HepG2 (cell line): Measurements from ENCODE around the gene CRLF3. TPM values are rescaled to one million over a fixed set of nuclear protein-coding genes. Genes with fewer than 3 reads are reported as not detected.

Source experiments
- CREM ChIP-seq, 2 experiments: sonication (generic) in 1 of 2; formaldehyde crosslinking in 1 of 2; IDR thresholded peaks; 2 replicates each; pipeline versions ENCODE4 v1.4.0 to v1.6.1; 2016 to 2020; ENCODE audit warnings: antibody characterized with exemption in 1 of 2, mild to moderate bottlenecking in 1 of 2, missing genetic modification reagents in 1 of 2
- ERF ChIP-seq: IDR thresholded peaks from 2 replicates; pipeline ENCODE4 v1.6.1; 2018; ENCODE audit warnings: missing biosample characterization, missing genetic modification reagents
- GFI1 ChIP-seq: sonication (generic); formaldehyde crosslinking; IDR thresholded peaks from 2 replicates; pipeline ENCODE4 v1.5.0; 2020; ENCODE audit warnings: missing genetic modification reagents, mild to moderate bottlenecking, borderline replicate concordance
- JUNB ChIP-seq: sonication (generic); formaldehyde crosslinking; IDR thresholded peaks from 2 replicates; pipeline ENCODE4 v1.8.0; 2022; ENCODE audit warnings: missing genetic modification reagents, mild to moderate bottlenecking, borderline replicate concordance
- KMT2A ChIP-seq: sonication (generic); formaldehyde crosslinking; IDR thresholded peaks from 2 replicates; pipeline ENCODE4 v1.4.0; 2020; ENCODE audit warnings: missing genetic modification reagents
- MEIS2 ChIP-seq: sonication (generic); formaldehyde crosslinking; IDR thresholded peaks from 2 replicates; pipeline ENCODE4 v1.9.0; 2021; ENCODE audit warnings: mild to moderate bottlenecking, missing genetic modification reagents
- MYNN ChIP-seq: sonication (generic); formaldehyde crosslinking; IDR thresholded peaks from 2 replicates; pipeline ENCODE4 v1.4.0; 2020; ENCODE audit warnings: mild to moderate bottlenecking, low read depth, missing genetic modification reagents
- POLR2G ChIP-seq: fragments of 200-400 bp; formaldehyde crosslinking; IDR thresholded peaks from 2 replicates; pipeline ENCODE4 v1.6.1; 2018; ENCODE audit warnings: mild to moderate bottlenecking, low read depth, low read length, moderate library complexity
- RXRA ChIP-seq: sonication (generic); formaldehyde crosslinking; IDR thresholded peaks from 2 replicates; pipeline ENCODE4 v1.5.1; 2020; ENCODE audit warnings: missing genetic modification reagents
- SIN3A ChIP-seq: IDR thresholded peaks from 2 replicates; pipeline ENCODE4 v1.6.1; 2011; ENCODE audit warnings: low read depth, mild to moderate bottlenecking, control low read depth, low read length, borderline replicate concordance
- SMAD9 ChIP-seq: sonication (generic); formaldehyde crosslinking; IDR thresholded peaks from 2 replicates; pipeline ENCODE4 v1.5.1; 2020; ENCODE audit warnings: mild to moderate bottlenecking, missing genetic modification reagents
- SP2 ChIP-seq: sonication (generic); formaldehyde crosslinking; IDR thresholded peaks from 2 replicates; pipeline ENCODE4 v1.5.1; 2020; ENCODE audit warnings: mild to moderate bottlenecking, missing genetic modification reagents
- TGIF2 ChIP-seq: IDR thresholded peaks from 2 replicates; pipeline ENCODE4 v1.6.1; 2016; ENCODE audit warnings: control low read depth, missing compliant biosample characterization
- TSC22D2 ChIP-seq: sonication (generic); formaldehyde crosslinking; IDR thresholded peaks from 2 replicates; pipeline ENCODE4 v1.5.1; 2020; ENCODE audit warnings: missing genetic modification reagents, mild to moderate bottlenecking, borderline replicate concordance
- ZEB1 ChIP-seq: IDR thresholded peaks from 2 replicates; pipeline ENCODE4 v1.6.1; 2012; ENCODE audit warnings: mild to moderate bottlenecking, low read depth, inconsistent platforms; ENCODE audit not compliant: insufficient replicate concordance
- ZMYM4 ChIP-seq: sonication (generic); formaldehyde crosslinking; IDR thresholded peaks from 2 replicates; pipeline ENCODE4 v1.8.1; 2023; ENCODE audit warnings: mild to moderate bottlenecking, missing genetic modification reagents
- ZNF329 ChIP-seq: sonication (generic); formaldehyde crosslinking; IDR thresholded peaks from 2 replicates; pipeline ENCODE4 v1.9.0; 2021; ENCODE audit warnings: low read depth, mild to moderate bottlenecking, missing genetic modification reagents
- ZNF552 ChIP-seq: sonication (generic); formaldehyde crosslinking; IDR thresholded peaks from 2 replicates; pipeline ENCODE4 v1.9.0; 2022; ENCODE audit warnings: missing genetic modification reagents, mild to moderate bottlenecking, borderline replicate concordance
- ZNF564 ChIP-seq: sonication (generic); formaldehyde crosslinking; IDR thresholded peaks from 2 replicates; pipeline ENCODE4 v1.8.1; 2023; ENCODE audit warnings: mild to moderate bottlenecking, missing genetic modification reagents
- polyA plus RNA-seq, 8 experiments: library from polyadenylated mRNA; depleted of rRNA in 3 of 8; stranded (reverse) in 7 of 8; unstranded in 1 of 8; fragments of >200 nt; fragmentation: Illumina TruSeq in 4 of 8; extraction: Trizol in 4 of 8; gene quantifications; 2 replicates each; pipeline versions ENCODE4 v1.2.1 to v1.2.3, GENCODE V29; 2011 to 2016; ENCODE audit warnings: low read depth in 4 of 8, missing spikeins in 1 of 8, mixed read lengths in 1 of 8; ENCODE audit not compliant: insufficient read depth in 1 of 8
- total RNA-seq, 5 experiments: library from RNA; depleted of rRNA; stranded (reverse); fragments of >200 nt; fragmentation: Illumina TruSeq; extraction: Trizol; gene quantifications; 2 replicates each; pipeline ENCODE4 v1.2.3, GENCODE V29; 2016; ENCODE audit warnings: low read depth in 1 of 5
- TF ChIP-seq, protein P1 (sequence below): sonication (generic); formaldehyde crosslinking; IDR thresholded peaks from 2 replicates; pipeline ENCODE4 v1.8.0; 2022; ENCODE audit warnings: mild to moderate bottlenecking, missing genetic modification reagents; ENCODE audit not compliant: insufficient replicate concordance
- TF ChIP-seq, protein P2 (sequence below): sonication (generic); formaldehyde crosslinking; IDR thresholded peaks from 2 replicates; pipeline ENCODE4 v1.5.1; 2020; ENCODE audit warnings: mild to moderate bottlenecking, missing genetic modification reagents, moderate library complexity
- TF ChIP-seq, protein P3 (sequence below): sonication (generic); formaldehyde crosslinking; conservative IDR thresholded peaks from 2 replicates; pipeline ENCODE4 v1.8.0; 2022; ENCODE audit warnings: low read depth, missing genetic modification reagents
- TF ChIP-seq, protein P4 (sequence below): IDR thresholded peaks from 2 replicates; pipeline ENCODE4 v1.6.1; 2012; ENCODE audit warnings: low read depth, low read length, improper control_type of control experiment

Gene CRLF3
- total and polyA plus RNA-seq, 2 of the 13 experiments (the other 11 are each of a cell fraction or from before 2014, with no cell fraction given) = 6.4 to 9.1 TPM

DNA sequence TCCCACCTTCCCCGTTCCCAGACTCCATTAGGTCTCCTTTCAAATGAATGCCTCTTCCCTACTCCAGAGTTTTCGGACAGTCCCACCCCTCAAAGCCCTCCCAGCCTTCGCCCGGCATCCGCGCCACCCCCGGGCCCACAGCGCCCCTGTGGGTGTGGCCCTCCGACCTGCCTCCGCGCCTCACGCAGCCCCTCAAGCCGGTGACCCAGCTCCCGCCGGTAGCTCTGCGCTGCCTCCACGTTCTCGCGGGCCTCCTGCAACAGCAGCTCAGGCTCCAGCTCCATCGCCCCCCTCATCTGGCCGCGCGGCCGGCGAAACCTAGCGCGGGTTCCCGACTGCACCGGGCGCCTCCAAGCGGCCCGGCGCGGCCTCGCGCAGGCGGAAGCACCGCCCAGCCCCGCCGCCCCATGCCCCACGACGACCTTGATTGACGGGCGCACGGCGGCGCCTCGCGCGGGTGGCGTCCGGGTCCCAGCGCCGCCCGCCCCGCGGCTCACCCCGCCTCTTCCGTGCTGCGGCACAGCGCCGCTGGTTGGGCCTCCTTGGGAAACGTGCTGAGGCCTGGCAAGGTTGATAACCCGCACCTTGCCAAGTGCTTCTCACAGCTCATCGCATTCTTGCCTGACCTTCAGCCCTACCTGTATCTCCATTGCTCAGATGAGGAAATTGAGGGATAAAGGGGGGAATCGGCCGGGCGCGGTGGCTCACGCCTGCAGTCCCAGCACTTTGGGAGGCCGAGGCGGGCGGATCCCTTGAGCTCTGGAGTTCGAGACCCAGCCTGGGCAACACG, at the start of gene CRLF3 (continued):
- TF ChIP-seq, protein P1, sequence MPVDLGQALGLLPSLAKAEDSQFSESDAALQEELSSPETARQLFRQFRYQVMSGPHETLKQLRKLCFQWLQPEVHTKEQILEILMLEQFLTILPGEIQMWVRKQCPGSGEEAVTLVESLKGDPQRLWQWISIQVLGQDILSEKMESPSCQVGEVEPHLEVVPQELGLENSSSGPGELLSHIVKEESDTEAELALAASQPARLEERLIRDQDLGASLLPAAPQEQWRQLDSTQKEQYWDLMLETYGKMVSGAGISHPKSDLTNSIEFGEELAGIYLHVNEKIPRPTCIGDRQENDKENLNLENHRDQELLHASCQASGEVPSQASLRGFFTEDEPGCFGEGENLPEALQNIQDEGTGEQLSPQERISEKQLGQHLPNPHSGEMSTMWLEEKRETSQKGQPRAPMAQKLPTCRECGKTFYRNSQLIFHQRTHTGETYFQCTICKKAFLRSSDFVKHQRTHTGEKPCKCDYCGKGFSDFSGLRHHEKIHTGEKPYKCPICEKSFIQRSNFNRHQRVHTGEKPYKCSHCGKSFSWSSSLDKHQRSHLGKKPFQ (CRISPR knock-in tag) = peak; percentile 64
- TF ChIP-seq TSC22D2 (CRISPR knock-in tag) = peak; percentile 83; the same call in 1 of the 2 replicates
- TF ChIP-seq CREM (IDR thresholded peaks at IDR 0.05) = no peak
- TF ChIP-seq CREM (CRISPR knock-in tag; IDR thresholded peaks at IDR 0.05) = no peak
- TF ChIP-seq POLR2G = peak; percentile 92
- TF ChIP-seq, protein P2, sequence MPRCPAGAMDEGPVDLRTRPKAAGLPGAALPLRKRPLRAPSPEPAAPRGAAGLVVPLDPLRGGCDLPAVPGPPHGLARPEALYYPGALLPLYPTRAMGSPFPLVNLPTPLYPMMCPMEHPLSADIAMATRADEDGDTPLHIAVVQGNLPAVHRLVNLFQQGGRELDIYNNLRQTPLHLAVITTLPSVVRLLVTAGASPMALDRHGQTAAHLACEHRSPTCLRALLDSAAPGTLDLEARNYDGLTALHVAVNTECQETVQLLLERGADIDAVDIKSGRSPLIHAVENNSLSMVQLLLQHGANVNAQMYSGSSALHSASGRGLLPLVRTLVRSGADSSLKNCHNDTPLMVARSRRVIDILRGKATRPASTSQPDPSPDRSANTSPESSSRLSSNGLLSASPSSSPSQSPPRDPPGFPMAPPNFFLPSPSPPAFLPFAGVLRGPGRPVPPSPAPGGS = peak; percentile 18; the same call in 1 of the 2 replicates
- TF ChIP-seq MYNN (CRISPR knock-in tag) = peak; percentile 65; the same call in 1 of the 2 replicates
- TF ChIP-seq ZNF564 (CRISPR knock-in tag) = peak; percentile 53; the same call in 1 of the 2 replicates
- TF ChIP-seq SIN3A = peak; percentile 22; the same call in 1 of the 2 replicates
- TF ChIP-seq ERF (CRISPR knock-in tag) = peak; percentile 72
- TF ChIP-seq TGIF2 (CRISPR knock-in tag) = no peak
- TF ChIP-seq JUNB (CRISPR knock-in tag) = no peak
- TF ChIP-seq RXRA = peak; percentile 22; the same call in 1 of the 2 replicates
- TF ChIP-seq ZEB1 = peak; percentile 5
- peak; percentile 91 for TF ChIP-seq ZMYM4
- TF ChIP-seq MEIS2 = peak; percentile 94
- TF ChIP-seq, protein P3, sequence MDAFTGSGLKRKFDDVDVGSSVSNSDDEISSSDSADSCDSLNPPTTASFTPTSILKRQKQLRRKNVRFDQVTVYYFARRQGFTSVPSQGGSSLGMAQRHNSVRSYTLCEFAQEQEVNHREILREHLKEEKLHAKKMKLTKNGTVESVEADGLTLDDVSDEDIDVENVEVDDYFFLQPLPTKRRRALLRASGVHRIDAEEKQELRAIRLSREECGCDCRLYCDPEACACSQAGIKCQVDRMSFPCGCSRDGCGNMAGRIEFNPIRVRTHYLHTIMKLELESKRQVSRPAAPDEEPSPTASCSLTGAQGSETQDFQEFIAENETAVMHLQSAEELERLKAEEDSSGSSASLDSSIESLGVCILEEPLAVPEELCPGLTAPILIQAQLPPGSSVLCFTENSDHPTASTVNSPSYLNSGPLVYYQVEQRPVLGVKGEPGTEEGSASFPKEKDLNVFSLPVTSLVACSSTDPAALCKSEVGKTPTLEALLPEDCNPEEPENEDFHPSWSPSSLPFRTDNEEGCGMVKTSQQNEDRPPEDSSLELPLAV = no peak
- TF ChIP-seq ZNF552 (CRISPR knock-in tag) = peak; percentile 64; the same call in 1 of the 2 replicates
- TF ChIP-seq, protein P4, sequence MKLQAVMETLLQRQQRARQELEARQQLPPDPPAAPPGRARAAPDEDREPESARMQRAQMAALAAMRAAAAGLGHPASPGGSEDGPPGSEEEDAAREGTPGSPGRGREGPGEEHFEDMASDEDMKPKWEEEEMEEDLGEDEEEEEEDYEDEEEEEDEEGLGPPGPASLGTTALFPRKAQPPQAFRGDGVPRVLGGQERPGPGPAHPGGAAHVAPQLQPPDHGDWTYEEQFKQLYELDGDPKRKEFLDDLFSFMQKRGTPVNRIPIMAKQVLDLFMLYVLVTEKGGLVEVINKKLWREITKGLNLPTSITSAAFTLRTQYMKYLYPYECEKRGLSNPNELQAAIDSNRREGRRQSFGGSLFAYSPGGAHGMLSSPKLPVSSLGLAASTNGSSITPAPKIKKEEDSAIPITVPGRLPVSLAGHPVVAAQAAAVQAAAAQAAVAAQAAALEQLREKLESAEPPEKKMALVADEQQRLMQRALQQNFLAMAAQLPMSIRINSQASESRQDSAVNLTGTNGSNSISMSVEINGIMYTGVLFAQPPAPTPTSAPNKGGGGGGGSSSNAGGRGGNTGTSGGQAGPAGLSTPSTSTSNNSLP = 0 out of 2 replicates have a peak, but pooled peaks have one; percentile 11
- TF ChIP-seq KMT2A (CRISPR knock-in tag) = peak; percentile 68
- TF ChIP-seq SP2 = peak; percentile 51; the same call in 1 of the 2 replicates
- no peak; the same call in 1 of the 2 replicates for TF ChIP-seq GFI1
- peak; percentile 68; the same call in 1 of the 2 replicates for TF ChIP-seq ZNF329 (CRISPR knock-in tag)
- no peak for TF ChIP-seq SMAD9
